GM18526 (cell line): ENCODE results near the gene ZNF618.

Experiments
- POLR2A ChIP-seq: IDR thresholded peaks from 3 replicates; pipeline ENCODE4 v1.6.1; 2011; ENCODE audit not compliant: insufficient read length; ENCODE audit errors: extremely low read depth

The ZNF618 gene

GRCh38 chr9:113951032-113951372, 74.9 kb downstream of the ZNF618 start:
- no peak for TF ChIP-seq POLR2A

GRCh38 chr9:113952676-113953075, 76.6 kb downstream of the ZNF618 start:
- no peak for TF ChIP-seq POLR2A

DNA sequence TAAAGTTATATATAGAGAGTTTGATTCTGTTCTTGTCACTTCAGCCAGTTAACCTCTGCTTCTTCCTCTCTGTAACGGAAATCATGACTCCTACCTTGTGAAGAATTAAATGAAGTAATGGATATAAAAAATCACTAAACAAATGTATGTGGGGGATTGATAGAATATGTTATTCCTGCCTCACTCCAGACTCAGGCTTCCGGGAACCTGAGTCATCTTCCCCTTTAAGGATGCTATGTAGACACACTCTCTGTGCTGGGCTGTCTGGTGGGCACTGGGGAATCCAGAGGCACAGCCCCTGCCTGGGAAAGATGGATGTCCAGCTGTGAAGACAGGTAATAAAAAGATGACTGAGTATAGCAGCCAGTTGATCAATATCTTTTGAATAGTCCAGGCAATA, 77.4 kb downstream of the ZNF618 start:
- no peak for TF ChIP-seq POLR2A

DNA sequence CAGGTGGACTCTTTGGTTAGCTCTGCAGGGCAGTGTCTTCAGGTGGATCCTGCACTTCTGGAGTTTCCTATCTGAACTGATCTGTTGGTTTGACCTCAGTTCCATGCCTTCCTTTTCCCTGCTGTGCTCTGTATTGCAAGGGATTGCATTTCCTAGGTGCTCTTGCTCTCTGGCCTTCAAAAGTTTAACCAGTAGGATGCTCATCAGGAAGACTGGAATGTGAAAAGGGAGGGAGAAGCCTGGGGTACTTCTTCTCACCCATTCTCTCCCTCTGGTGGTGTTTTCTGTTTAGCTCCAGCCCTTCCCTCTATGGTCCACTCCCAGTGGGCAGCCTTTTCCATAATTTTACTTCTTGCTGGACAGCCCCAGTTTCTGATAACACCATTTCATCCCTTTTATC, 78.5 kb downstream of the ZNF618 start:
- no peak for TF ChIP-seq POLR2A

GRCh38 chr9:113955076-113955752, 79.1 kb downstream of the ZNF618 start:
- no peak for TF ChIP-seq POLR2A

DNA sequence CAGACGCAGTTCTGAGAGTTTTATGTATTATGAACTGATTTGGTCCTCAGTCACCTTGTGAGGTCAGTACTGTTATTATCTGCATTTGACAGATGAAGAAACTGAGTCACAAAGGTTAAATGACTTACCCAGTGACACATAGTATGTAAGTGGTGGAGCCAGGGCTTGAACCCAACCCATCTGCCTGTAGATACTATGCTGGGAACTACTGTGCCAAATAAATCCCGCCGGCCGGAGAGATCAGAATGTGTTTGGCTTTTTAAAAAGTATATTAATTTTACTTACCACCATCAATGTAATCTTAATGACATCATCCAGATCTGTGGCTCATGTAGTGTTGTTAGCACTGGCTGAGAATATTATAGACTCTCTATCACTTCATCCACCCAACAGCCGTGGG, 80.8 kb downstream of the ZNF618 start:
- no peak for TF ChIP-seq POLR2A

- no peak for TF ChIP-seq POLR2A
Measured at GRCh38 chr9:113957351-113957750, 81.2 kb downstream of the ZNF618 start.

DNA sequence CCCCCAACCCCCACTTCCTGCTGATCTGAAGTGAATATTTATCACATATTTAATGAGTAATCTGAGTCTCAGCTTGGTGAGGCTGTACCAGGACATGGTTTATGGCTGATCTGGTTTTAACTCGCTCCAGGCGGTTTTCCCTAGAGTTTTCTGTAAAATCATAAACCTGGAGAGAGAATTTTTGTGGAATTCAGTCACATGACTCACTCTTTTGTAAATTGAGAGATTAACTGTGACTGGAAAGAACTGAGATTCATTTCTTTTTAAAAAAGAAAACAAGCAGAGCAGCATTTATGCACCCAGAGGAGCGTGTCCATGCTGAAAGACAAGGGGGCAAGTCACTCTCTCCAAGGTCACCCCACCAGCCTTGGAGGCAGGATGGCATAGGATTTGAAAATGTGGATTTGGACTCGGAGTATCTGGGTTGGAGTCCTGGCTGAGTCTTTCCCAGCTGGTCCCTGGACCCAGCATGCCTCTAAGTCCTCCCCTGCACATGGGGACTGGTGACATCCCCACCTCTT, 81.8 kb downstream of the ZNF618 start:
- no peak for TF ChIP-seq POLR2A

GRCh38 chr9:113958556-113958955, 82.4 kb downstream of the ZNF618 start:
- TF ChIP-seq POLR2A, result no peak

GRCh38 chr9:113960768-113961167, 84.7 kb downstream of the ZNF618 start:
- no peak for TF ChIP-seq POLR2A

- no peak for TF ChIP-seq POLR2A
Measured at GRCh38 chr9:113962396-113962795, 86.3 kb downstream of the ZNF618 start.

DNA sequence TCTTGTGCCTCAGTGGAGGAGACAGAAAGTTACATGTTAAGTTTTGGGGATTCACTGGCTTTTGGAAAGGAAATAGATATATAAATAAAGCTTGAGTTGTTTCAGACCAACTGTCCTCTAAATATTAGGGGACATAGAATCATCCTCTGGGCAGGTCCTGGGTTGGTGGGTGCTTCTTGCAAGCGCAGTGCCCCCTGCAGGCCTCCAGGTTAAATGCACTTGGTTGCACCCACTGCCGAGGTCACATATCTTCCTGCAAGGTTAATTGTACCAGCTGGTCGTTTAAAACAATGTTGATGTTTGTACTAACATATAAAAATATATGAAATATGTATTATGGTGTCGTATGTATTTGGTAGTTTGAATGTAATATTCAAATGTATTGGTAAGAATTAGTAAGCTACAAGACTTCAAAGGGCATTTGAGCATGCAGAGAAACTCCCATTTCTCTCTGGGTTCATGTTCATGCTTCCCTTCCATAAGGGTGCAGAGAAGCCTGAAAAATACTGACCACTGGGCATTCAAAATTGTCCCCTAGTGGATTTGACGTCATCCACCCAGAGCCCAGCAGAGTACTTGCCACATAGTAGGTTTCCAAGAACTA, 87.0 kb downstream of the ZNF618 start:
- no peak for TF ChIP-seq POLR2A

DNA sequence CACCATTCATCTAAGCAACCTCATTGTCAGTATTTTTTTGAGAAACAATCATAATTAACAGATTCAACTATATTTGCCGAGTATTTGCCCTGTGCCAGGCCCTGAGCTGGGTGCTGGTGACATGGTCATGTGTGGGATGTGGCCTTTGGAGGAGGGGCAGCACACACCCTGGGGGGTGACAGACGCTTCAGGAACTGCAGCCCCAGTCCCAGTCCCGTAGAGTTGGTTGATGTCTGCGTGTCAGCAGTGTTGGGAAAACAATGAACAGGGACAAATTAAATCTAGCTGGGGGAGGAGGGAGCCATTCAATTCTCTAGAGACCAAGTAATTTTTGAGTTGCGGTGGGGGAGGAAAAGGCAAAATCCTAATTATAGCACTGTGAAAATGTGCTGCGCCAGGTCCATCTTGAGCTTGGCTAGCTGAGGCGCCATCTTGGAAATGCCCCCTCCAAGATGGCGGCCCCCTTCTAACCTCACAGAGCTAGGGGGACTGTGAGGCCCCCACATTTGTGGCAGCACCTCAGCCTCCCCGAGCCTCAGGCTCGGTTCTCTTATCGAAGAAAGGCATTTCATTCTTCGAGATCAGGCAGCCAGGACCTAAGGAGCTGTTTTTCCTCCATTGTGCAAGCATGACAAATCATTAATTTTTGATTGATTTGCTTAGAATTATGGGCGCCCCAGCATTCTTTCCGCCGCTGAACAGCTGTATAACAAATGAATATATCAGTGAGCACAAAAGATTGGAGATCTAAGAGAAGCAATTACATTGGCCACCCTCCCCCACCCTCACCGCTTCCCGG, 87.8 kb downstream of the ZNF618 start:
- TF ChIP-seq POLR2A, result no peak

GRCh38 chr9:113964495-113965170, 88.5 kb downstream of the ZNF618 start:
- no peak for TF ChIP-seq POLR2A

- TF ChIP-seq POLR2A, result no peak
Measured at GRCh38 chr9:113966394-113966793, 90.3 kb downstream of the ZNF618 start.
